ACC112 (cell line): Measurements from ENCODE around the gene CFAP65.

Experiments used
- H2AFZ ChIP-seq: fragments of 200-600 bp; sonication (generic); one replicate; pipeline ENCODE4 v1.6.0; 2017; ENCODE audit warnings: antibody characterized with exemption, low read length; ENCODE audit not compliant: unreplicated experiment
- H3K27ac ChIP-seq: fragments of 200-600 bp; sonication (generic); 2 replicates; pipeline ENCODE4 v1.5.1; 2014; ENCODE audit warnings: low read depth, mild to moderate bottlenecking, antibody characterized with exemption, low read length, moderate library complexity
- H3K27me3 ChIP-seq: fragments of 200-600 bp; sonication (generic); 2 replicates; pipeline ENCODE4 v1.6.1; 2014; ENCODE audit warnings: mild to moderate bottlenecking, antibody characterized with exemption, low read length, moderate library complexity, mixed read lengths; ENCODE audit not compliant: insufficient read depth
- H3K36me3 ChIP-seq: fragments of 200-600 bp; sonication (generic); 2 replicates; pipeline ENCODE4 v1.6.1; 2016; ENCODE audit warnings: mild to moderate bottlenecking, antibody characterized with exemption, low read length, moderate library complexity, mixed read lengths; ENCODE audit not compliant: insufficient read depth
- H3K4me1 ChIP-seq: fragments of 200-600 bp; sonication (generic); one replicate; pipeline ENCODE4 v1.6.1; 2016; ENCODE audit warnings: low read length, mixed read lengths; ENCODE audit not compliant: insufficient read depth, unreplicated experiment, control insufficient read depth
- H3K4me3 ChIP-seq: fragments of 200-600 bp; sonication (generic); 2 replicates; pipeline ENCODE4 v1.5.1; 2014; ENCODE audit warnings: mild to moderate bottlenecking, low read depth, low read length
- H3K79me2 ChIP-seq: fragments of 200-600 bp; sonication (generic); one replicate; pipeline ENCODE4 v1.6.0; 2016; ENCODE audit warnings: low read length; ENCODE audit not compliant: control insufficient read depth, unreplicated experiment, insufficient read depth

CFAP65 gene

DNA sequence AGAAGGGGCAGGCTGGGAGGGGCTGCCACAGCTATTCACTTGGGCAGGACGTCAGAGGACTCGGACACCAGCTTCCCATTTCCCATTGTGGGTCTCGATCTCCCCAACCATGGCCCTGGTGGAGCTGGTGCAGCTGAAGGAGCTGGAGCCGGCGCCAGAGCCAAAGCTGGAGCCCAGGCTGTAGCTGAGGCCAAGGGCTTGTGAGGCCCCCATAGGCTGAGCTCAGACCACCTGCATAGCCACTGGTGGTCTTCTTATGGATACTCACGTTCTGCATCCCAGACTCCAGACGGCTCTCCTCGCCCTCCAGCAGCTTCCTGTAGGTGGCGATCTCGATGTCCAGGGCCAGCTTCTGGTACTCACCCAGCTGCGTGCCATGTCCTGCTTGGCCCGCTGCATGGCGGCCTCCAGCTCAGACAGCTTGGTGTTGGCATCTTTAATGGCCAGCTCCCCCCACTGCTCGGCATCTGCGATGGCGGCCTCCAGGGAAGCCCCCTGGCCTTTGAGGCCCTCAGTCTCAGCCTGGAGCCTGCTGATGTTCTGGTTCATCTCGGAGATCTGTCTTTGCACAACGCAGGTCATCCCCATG is 87.9 kb downstream of the CFAP65 start:
- Histone ChIP-seq H3K27me3 (peaks cover 81% of the 10 kb centered on the region), H3K36me3 (no peaks in the 10 kb centered on the region), H3K27ac (no peak overlapping the region), H2AFZ (no peak overlapping the region), H3K4me1 (no peaks in the 10 kb centered on the region), H3K79me2 (no peaks in the 10 kb centered on the region), H3K4me3 (no peak overlapping the region)
